Mammary epithelial cell (primary cell): Measurements from ENCODE around the gene SORBS2.

Source experiments
- EZH2 ChIP-seq: IDR thresholded peaks from 2 replicates; pipeline ENCODE4 v1.6.1; 2012; ENCODE audit warnings: low read length, inconsistent platforms, borderline replicate concordance
- TF ChIP-seq, protein P1 (sequence below), 2 donors: IDR thresholded peaks in 1 of 2; conservative IDR thresholded peaks in 1 of 2; 2 replicates each; pipeline ENCODE4 v1.5.1; 2011 to 2012; ENCODE audit warnings: inconsistent platforms in 2 of 2, low read length in 2 of 2, mild to moderate bottlenecking in 2 of 2, control low read depth in 1 of 2, low read depth in 1 of 2; ENCODE audit not compliant: insufficient read depth in 1 of 2; ENCODE audit errors: extremely low read depth in 1 of 2

DNA sequence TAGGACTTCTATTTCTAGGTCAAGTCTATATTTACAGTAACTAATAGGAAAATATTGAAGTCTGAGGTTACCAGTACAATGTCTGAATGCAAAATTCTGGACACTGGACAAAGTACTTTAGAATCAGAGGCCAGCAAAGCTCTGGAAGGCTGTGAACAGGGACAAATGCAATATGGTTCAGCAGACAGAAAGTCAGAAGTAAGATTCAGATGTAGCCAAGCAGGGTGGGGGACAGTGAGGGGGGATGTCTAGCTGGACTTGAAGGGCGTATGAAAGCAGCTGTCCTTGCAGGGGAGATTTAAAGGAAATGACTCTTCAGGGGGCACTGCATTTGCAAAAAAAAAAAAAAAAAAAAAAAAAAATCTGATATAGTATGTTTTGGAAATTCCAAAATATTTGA is 2.9 kb downstream of the SORBS2 start:
- TF ChIP-seq, protein P1, sequence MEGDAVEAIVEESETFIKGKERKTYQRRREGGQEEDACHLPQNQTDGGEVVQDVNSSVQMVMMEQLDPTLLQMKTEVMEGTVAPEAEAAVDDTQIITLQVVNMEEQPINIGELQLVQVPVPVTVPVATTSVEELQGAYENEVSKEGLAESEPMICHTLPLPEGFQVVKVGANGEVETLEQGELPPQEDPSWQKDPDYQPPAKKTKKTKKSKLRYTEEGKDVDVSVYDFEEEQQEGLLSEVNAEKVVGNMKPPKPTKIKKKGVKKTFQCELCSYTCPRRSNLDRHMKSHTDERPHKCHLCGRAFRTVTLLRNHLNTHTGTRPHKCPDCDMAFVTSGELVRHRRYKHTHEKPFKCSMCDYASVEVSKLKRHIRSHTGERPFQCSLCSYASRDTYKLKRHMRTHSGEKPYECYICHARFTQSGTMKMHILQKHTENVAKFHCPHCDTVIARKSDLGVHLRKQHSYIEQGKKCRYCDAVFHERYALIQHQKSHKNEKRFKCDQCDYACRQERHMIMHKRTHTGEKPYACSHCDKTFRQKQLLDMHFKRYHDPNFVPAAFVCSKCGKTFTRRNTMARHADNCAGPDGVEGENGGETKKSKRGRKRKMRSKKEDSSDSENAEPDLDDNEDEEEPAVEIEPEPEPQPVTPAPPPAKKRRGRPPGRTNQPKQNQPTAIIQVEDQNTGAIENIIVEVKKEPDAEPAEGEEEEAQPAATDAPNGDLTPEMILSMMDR (conservative IDR thresholded peaks at IDR 0.05 in 1 of 2, IDR thresholded peaks at IDR 0.05 in 1 of 2; ENCODE audit: extremely low read depth in 1 of 2, insufficient read depth in 1 of 2, low read depth in 1 of 2, low read length in 2 of 2), result no peak
- TF ChIP-seq EZH2, result no peak
